ENCODE results near the gene VASP. TPM values are rescaled to one million over a fixed set of nuclear protein-coding genes. Genes with fewer than 3 reads are reported as not detected.
A peak's percentile ranks its signal among the peaks of the same experiment; 100 is the strongest.

The VASP gene
- total RNA-seq, 4 donors from 2014 or later, result 81.7 to 123 (median 112) TPM

GRCh38 chr19:45526143-45526542, 18.9 kb downstream of the VASP start:
- no peak overlapping the region for H3K27ac ChIP-seq
- no peak for TF ChIP-seq CTCF (IDR thresholded peaks at IDR 0.05)
- TF ChIP-seq POLR2A (IDR thresholded peaks at IDR 0.05), result no peak
- no peak overlapping the region for H3K4me3 ChIP-seq
- H3K4me1 ChIP-seq, result peaks cover 0 to 28% (median 5%) of the 10 kb centered on the region in 4 donors
- peaks cover 0 to 56% (median 7%) of the 10 kb centered on the region in 3 donors for H3K36me3 ChIP-seq
- H3K9me3 ChIP-seq, result no peaks in the 10 kb centered on the region
- H3K27me3 ChIP-seq, result no peaks in the 10 kb centered on the region
- peak in 2 of 3 donors; percentile 69 to 71 for DNase-seq

GRCh38 chr19:45526971-45527370, 19.7 kb downstream of the VASP start:
- Histone ChIP-seq H3K4me3 (no peak overlapping the region), H3K27me3 (no peaks in the 10 kb centered on the region), H3K27ac (no peak overlapping the region), H3K4me1 (peaks cover 0 to 20% (median 5%) of the 10 kb centered on the region in 4 donors), H3K9me3 (no peaks in the 10 kb centered on the region), H3K36me3 (peaks cover 0 to 48% (median 7%) of the 10 kb centered on the region in 3 donors)
- DNase-seq, result no peak
- TF ChIP-seq POLR2A (IDR thresholded peaks at IDR 0.05) (no peak), CTCF (IDR thresholded peaks at IDR 0.05) (no peak)

GRCh38 chr19:45527731-45528130, 20.5 kb downstream of the VASP start:
- Histone ChIP-seq H3K4me1 (peaks cover 0 to 19% (median 5%) of the 10 kb centered on the region in 4 donors), H3K4me3 (no peak overlapping the region), H3K9me3 (no peaks in the 10 kb centered on the region), H3K27me3 (no peaks in the 10 kb centered on the region), H3K36me3 (peaks cover 0 to 41% (median 7%) of the 10 kb centered on the region in 3 donors), H3K27ac (no peak overlapping the region)
- TF ChIP-seq POLR2A (IDR thresholded peaks at IDR 0.05), result no peak
- no peak for TF ChIP-seq CTCF (IDR thresholded peaks at IDR 0.05)
- no peak for DNase-seq

GRCh38 chr19:45528149-45528743, 21.0 kb downstream of the VASP start:
- peaks cover 0 to 19% (median 5%) of the 10 kb centered on the region in 4 donors for H3K4me1 ChIP-seq
- no peak for DNase-seq
- H3K27ac ChIP-seq, result peak overlapping the region in 1 of 4 donors; percentile 46
- peaks cover 0 to 37% (median 7%) of the 10 kb centered on the region in 3 donors for H3K36me3 ChIP-seq
- peak overlapping the region in 2 of 4 donors; percentile 46 to 48 for H3K4me3 ChIP-seq
- H3K27me3 ChIP-seq, result no peaks in the 10 kb centered on the region
- no peak for TF ChIP-seq POLR2A (IDR thresholded peaks at IDR 0.05)
- no peak for TF ChIP-seq CTCF (IDR thresholded peaks at IDR 0.05)
- H3K9me3 ChIP-seq, result no peaks in the 10 kb centered on the region

- peaks cover 0 to 19% (median 3%) of the 10 kb centered on the region in 4 donors for H3K4me1 ChIP-seq
- peak in 2 of 3 donors; percentile 71 to 79 for DNase-seq
- no peaks in the 10 kb centered on the region for H3K9me3 ChIP-seq
- H3K27me3 ChIP-seq, result no peaks in the 10 kb centered on the region
- H3K36me3 ChIP-seq, result peaks cover 0 to 32% (median 7%) of the 10 kb centered on the region in 3 donors
- TF ChIP-seq CTCF (IDR thresholded peaks at IDR 0.05) (peak in 1 of 6 experiments; percentile 2), POLR2A (IDR thresholded peaks at IDR 0.05) (no peak)
- H3K4me3 ChIP-seq, result peak overlapping the region in 3 of 4 donors; percentile 16 to 48 (median 46)
- peak overlapping the region in 1 of 4 donors; percentile 46 for H3K27ac ChIP-seq
Observed at GRCh38 chr19:45528744-45529419, 21.6 kb downstream of the VASP start.
